Measurements from ENCODE around the gene PCDH8.

DNA sequence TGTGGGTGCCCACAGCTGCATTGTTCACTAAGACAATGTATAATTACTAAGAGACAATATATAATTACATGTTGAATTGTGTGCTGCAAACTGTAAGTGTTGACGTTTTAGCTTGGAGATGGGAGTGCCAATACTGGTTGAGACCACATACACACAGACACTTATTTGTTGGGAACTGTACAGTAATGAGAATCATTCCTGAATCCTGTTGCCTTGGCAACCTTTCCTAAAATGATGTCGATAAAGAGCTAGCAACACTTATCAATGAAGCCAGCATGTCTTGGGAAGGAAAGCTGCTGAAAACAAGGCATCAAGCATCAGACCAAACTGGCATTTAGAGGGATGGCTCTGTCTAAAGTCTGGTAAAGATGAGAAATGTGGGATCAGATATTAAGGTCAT, 51.3 kb downstream of the PCDH8 start:
- TF ChIP-seq, protein P1, sequence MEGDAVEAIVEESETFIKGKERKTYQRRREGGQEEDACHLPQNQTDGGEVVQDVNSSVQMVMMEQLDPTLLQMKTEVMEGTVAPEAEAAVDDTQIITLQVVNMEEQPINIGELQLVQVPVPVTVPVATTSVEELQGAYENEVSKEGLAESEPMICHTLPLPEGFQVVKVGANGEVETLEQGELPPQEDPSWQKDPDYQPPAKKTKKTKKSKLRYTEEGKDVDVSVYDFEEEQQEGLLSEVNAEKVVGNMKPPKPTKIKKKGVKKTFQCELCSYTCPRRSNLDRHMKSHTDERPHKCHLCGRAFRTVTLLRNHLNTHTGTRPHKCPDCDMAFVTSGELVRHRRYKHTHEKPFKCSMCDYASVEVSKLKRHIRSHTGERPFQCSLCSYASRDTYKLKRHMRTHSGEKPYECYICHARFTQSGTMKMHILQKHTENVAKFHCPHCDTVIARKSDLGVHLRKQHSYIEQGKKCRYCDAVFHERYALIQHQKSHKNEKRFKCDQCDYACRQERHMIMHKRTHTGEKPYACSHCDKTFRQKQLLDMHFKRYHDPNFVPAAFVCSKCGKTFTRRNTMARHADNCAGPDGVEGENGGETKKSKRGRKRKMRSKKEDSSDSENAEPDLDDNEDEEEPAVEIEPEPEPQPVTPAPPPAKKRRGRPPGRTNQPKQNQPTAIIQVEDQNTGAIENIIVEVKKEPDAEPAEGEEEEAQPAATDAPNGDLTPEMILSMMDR (IDR thresholded peaks at IDR 0.05): no peak
- TF ChIP-seq POLR2A (IDR thresholded peaks at IDR 0.05; ENCODE audit: low read depth): no peak
- no peak for TF ChIP-seq EP300 (IDR thresholded peaks at IDR 0.05)

Data from esophagus muscularis mucosa (tissue), 4 donors.